Transverse colon (tissue), 3 donors: ENCODE data around the gene OAT.

ENCODE experiments used
- CTCF ChIP-seq, 5 experiments: fragments of 200-600 bp in 3 of 5; fragments of 450-650 bp in 2 of 5; sonication (generic) in 3 of 5; IDR thresholded peaks; 1 replicate in 2 of 5; 2 replicates in 3 of 5; pipeline ENCODE4 v1.5.1; 2016 to 2017; ENCODE audit warnings: antibody characterized with exemption in 5 of 5, inconsistent platforms in 3 of 5, mild to moderate bottlenecking in 2 of 5, moderate library complexity in 1 of 5
- EP300 ChIP-seq: sonication (generic); formaldehyde crosslinking; IDR thresholded peaks from one replicate; pipeline ENCODE4 v1.6.1; 2017; ENCODE audit warnings: antibody characterized with exemption, low read depth
- POLR2A ChIP-seq: fragments of 450-650 bp; IDR thresholded peaks from one replicate; pipeline ENCODE4 v1.6.1; 2016; ENCODE audit warnings: antibody characterized with exemption, mild to moderate bottlenecking, moderate library complexity

GRCh38 chr10:124450012-124450782, 31.5 kb upstream of the OAT start, which contains the start of gene NKX1-2:
- TF ChIP-seq POLR2A: no peak
- no peak for TF ChIP-seq CTCF (IDR thresholded peaks at IDR 0.05)
- TF ChIP-seq EP300: no peak
